Upper lobe of left lung (tissue), 4 donors: ENCODE measurements around the gene PEPD.

Experiments
- POLR2A ChIP-seq, 4 donors: fragments of 450-650 bp; IDR thresholded peaks; one replicate each; pipeline ENCODE4 v1.5.1; 2016 to 2017; ENCODE audit warnings: antibody characterized with exemption in 4 of 4, mild to moderate bottlenecking in 2 of 4
- POLR2AphosphoS5 ChIP-seq, 2 donors: sonication (generic); formaldehyde crosslinking; IDR thresholded peaks; one replicate each; pipeline ENCODE4 v1.5.1; 2017; ENCODE audit warnings: antibody characterized with exemption in 2 of 2
- TF ChIP-seq, protein P1 (sequence below), 6 experiments: fragments of 450-650 bp in 4 of 6; fragments of 200-600 bp in 2 of 6; sonication (generic) in 2 of 6; IDR thresholded peaks; one replicate each; pipeline ENCODE4 v1.5.1; 2016 to 2019; ENCODE audit warnings: antibody characterized with exemption in 6 of 6

DNA sequence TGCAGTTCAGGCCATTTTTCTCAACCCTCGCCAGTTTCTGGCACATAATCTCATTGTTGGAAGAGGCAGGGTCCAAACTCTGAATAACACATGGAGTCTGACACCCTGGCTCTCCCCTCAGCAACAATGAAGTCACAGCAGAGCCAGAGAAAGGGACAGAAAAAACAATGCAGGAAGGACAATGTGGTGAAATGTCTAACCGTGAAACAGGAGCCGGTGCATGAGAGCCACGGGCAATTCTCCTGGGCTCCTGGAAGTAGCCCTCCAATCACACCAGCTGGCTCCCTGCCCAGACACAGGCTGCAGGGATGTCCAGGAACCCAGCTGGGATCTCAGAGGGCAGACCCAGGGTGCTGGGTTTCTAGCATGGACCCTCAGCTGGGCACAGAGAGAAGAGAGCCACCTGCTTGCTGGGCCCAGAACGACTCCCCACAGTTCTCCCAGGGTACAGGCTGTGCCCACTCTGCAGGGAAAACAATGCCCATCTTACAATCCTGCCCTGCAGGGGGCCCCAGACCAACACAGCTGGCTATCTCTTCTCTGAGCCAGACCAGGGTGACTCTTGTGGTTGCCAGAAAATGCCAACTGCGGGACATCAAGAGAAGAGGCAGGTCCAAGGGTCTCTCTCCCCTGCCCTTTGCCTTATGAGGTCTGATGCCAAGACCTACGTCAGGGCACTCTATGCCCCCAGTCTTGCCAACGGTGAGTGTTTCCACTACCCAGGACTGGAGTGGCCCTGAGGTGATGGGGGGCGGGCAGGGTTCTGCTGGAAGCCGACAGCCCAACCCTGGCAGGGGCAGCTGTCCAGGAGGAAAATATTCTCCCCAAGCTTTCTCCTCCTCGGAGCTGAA, 83.5 kb downstream of the PEPD start:
- TF ChIP-seq, protein P1, sequence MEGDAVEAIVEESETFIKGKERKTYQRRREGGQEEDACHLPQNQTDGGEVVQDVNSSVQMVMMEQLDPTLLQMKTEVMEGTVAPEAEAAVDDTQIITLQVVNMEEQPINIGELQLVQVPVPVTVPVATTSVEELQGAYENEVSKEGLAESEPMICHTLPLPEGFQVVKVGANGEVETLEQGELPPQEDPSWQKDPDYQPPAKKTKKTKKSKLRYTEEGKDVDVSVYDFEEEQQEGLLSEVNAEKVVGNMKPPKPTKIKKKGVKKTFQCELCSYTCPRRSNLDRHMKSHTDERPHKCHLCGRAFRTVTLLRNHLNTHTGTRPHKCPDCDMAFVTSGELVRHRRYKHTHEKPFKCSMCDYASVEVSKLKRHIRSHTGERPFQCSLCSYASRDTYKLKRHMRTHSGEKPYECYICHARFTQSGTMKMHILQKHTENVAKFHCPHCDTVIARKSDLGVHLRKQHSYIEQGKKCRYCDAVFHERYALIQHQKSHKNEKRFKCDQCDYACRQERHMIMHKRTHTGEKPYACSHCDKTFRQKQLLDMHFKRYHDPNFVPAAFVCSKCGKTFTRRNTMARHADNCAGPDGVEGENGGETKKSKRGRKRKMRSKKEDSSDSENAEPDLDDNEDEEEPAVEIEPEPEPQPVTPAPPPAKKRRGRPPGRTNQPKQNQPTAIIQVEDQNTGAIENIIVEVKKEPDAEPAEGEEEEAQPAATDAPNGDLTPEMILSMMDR (IDR thresholded peaks at IDR 0.05), result no peak
- TF ChIP-seq POLR2AphosphoS5 (IDR thresholded peaks at IDR 0.05) (no peak), POLR2A (IDR thresholded peaks at IDR 0.05) (no peak)
